Loucy (cell line): ENCODE measurements around the gene ASXL1.

Experiments
- H2AFZ ChIP-seq: fragments of 200-600 bp; sonication (generic); 2 replicates; pipeline ENCODE4 v1.6.0; 2016; ENCODE audit warnings: antibody characterized with exemption, mild to moderate bottlenecking, low read length, moderate library complexity
- H3F3A ChIP-seq: fragments of 200-600 bp; 2 replicates; pipeline ENCODE4 v1.6.0; 2016; ENCODE audit warnings: antibody characterized with exemption, low read depth, mild to moderate bottlenecking
- H3K27me3 ChIP-seq: fragments of 200-600 bp; sonication (generic); 2 replicates; pipeline ENCODE4 v1.6.1; 2014; ENCODE audit warnings: low read length, mild to moderate bottlenecking; ENCODE audit not compliant: insufficient read depth, poor library complexity, severe bottlenecking
- H3K36me3 ChIP-seq: fragments of 200-600 bp; sonication (generic); 2 replicates; pipeline ENCODE4 v1.6.1; 2016; ENCODE audit warnings: low read length; ENCODE audit not compliant: insufficient read depth
- H3K4me1 ChIP-seq: fragments of 200-600 bp; sonication (generic); 2 replicates; pipeline ENCODE4 v1.5.1; 2014; ENCODE audit warnings: low read length, mild to moderate bottlenecking; ENCODE audit not compliant: insufficient read depth, poor library complexity, severe bottlenecking
- H3K4me2 ChIP-seq: fragments of 200-600 bp; sonication (generic); 2 replicates; pipeline ENCODE4 v1.6.0; 2014; ENCODE audit warnings: antibody characterized with exemption, low read length, low read depth, mild to moderate bottlenecking; ENCODE audit not compliant: poor library complexity, severe bottlenecking
- H3K4me3 ChIP-seq: fragments of 200-600 bp; sonication (generic); 2 replicates; pipeline ENCODE4 v1.5.1; 2014; ENCODE audit warnings: low read length, mild to moderate bottlenecking, mixed read lengths; ENCODE audit not compliant: poor library complexity, severe bottlenecking
- H3K79me2 ChIP-seq: fragments of 200-600 bp; sonication (generic); 2 replicates; pipeline ENCODE4 v1.6.1; 2014; ENCODE audit warnings: low read length; ENCODE audit not compliant: insufficient read depth
- H3K9ac ChIP-seq: fragments of 200-600 bp; sonication (generic); 2 replicates; pipeline ENCODE4 v1.6.0; 2014; ENCODE audit warnings: mild to moderate bottlenecking, low read depth, low read length, moderate library complexity; ENCODE audit not compliant: poor library complexity, severe bottlenecking
- H3K9me2 ChIP-seq: fragments of 200-600 bp; sonication (generic); replicated peaks from 2 replicates; pipeline ENCODE4 v1.6.1; 2016; ENCODE audit warnings: low read depth, low read length, mixed read lengths
- H3K9me3 ChIP-seq: fragments of 200-600 bp; sonication (generic); 2 replicates; pipeline ENCODE4 v1.6.1; 2014; ENCODE audit warnings: mild to moderate bottlenecking, antibody characterized with exemption, low read length, low read depth; ENCODE audit not compliant: insufficient read depth
- H4K20me1 ChIP-seq: fragments of 200-600 bp; sonication (generic); 2 replicates; pipeline ENCODE4 v1.6.0; 2014; ENCODE audit warnings: antibody characterized with exemption, low read length, mild to moderate bottlenecking; ENCODE audit not compliant: insufficient read depth, poor library complexity, severe bottlenecking
- CTCF ChIP-seq: fragments of 200-600 bp; sonication (generic); conservative IDR thresholded peaks from 2 replicates; pipeline ENCODE4 v1.5.1; 2014; ENCODE audit warnings: mild to moderate bottlenecking, antibody characterized with exemption, low read length
- EZH2phosphoT487 ChIP-seq: fragments of 200-600 bp; IDR thresholded peaks from 2 replicates; pipeline ENCODE4 v1.6.1; 2018; ENCODE audit warnings: antibody characterized with exemption, mild to moderate bottlenecking, moderate library complexity, borderline replicate concordance

Gene ASXL1

GRCh38 chr20:32350421-32350820 is 7.7 kb upstream of the ASXL1 start:
- Histone ChIP-seq H2AFZ (no peak overlapping the region), H3K9me2 (no peaks in the 10 kb centered on the region), H3K9ac (no peak overlapping the region), H3K9me3 (no peaks in the 10 kb centered on the region), H3K4me1 (no peaks in the 10 kb centered on the region), H3K4me3 (no peak overlapping the region), H3K36me3 (no peaks in the 10 kb centered on the region), H3K27me3 (no peaks in the 10 kb centered on the region), H3F3A (no peaks in the 10 kb centered on the region), H3K79me2 (no peaks in the 10 kb centered on the region), H4K20me1 (no peaks in the 10 kb centered on the region), H3K4me2 (no peak overlapping the region)
- TF ChIP-seq CTCF (no peak), EZH2phosphoT487 (no peak)

- Histone ChIP-seq H3K9me3 (no peaks in the 10 kb centered on the region), H3K9me2 (no peaks in the 10 kb centered on the region), H3K79me2 (0 out of 2 replicates have a peak, but pooled peaks cover 5% of the 10 kb centered on the region), H3K9ac (no peak overlapping the region), H3K36me3 (no peaks in the 10 kb centered on the region), H3K4me2 (no peak overlapping the region), H3K4me3 (no peak overlapping the region), H3F3A (no peaks in the 10 kb centered on the region), H2AFZ (no peak overlapping the region), H3K4me1 (peaks cover 4% of the 10 kb centered on the region), H3K27me3 (no peaks in the 10 kb centered on the region), H4K20me1 (no peaks in the 10 kb centered on the region)
- TF ChIP-seq EZH2phosphoT487: no peak
- no peak for TF ChIP-seq CTCF
Measured at GRCh38 chr20:32352121-32352720, 5.9 kb upstream of the ASXL1 start.

- Histone ChIP-seq H3K36me3 (no peaks in the 10 kb centered on the region), H3K4me3 (no peak overlapping the region), H3K9me2 (no peaks in the 10 kb centered on the region), H2AFZ (no peak overlapping the region), H4K20me1 (no peaks in the 10 kb centered on the region), H3F3A (no peaks in the 10 kb centered on the region), H3K4me1 (peaks cover 8% of the 10 kb centered on the region), H3K9ac (no peak overlapping the region), H3K9me3 (no peaks in the 10 kb centered on the region), H3K79me2 (peaks cover 13% of the 10 kb centered on the region), H3K27me3 (no peaks in the 10 kb centered on the region), H3K4me2 (no peak overlapping the region)
- TF ChIP-seq CTCF (no peak), EZH2phosphoT487 (no peak)
Measured at GRCh38 chr20:32353848-32354496, 4.2 kb upstream of the ASXL1 start.
